HepG2 (cell line): ENCODE data around the gene PTPRF.

Experiments
- CTCF ChIP-seq: sonication (generic); formaldehyde crosslinking; IDR thresholded peaks from 2 replicates; pipeline ENCODE4 v1.5.0; 2020; ENCODE audit warnings: mild to moderate bottlenecking, missing genetic modification reagents, moderate library complexity
- EZH2 ChIP-seq: conservative IDR thresholded peaks from 2 replicates; pipeline ENCODE4 v1.6.1; 2012; ENCODE audit warnings: mild to moderate bottlenecking, low read depth, low read length, moderate library complexity
- KLF9 ChIP-seq: IDR thresholded peaks from 2 replicates; pipeline ENCODE4 v1.6.1; 2016; ENCODE audit warnings: low read depth
- NR2F2 ChIP-seq: IDR thresholded peaks from 2 replicates; pipeline ENCODE4 v1.6.1; 2012; ENCODE audit warnings: low read depth, inconsistent platforms, borderline replicate concordance
- POLR2A ChIP-seq, 2 experiments: IDR thresholded peaks; 2 replicates each; pipeline ENCODE4 v1.6.1; 2011; ENCODE audit warnings: low read depth in 2 of 2, low read length in 2 of 2, mild to moderate bottlenecking in 1 of 2, moderate library complexity in 1 of 2; ENCODE audit not compliant: insufficient read depth in 1 of 2
- RAD21 ChIP-seq: fragments of 450-650 bp; formaldehyde crosslinking; IDR thresholded peaks from 2 replicates; pipeline ENCODE4 v1.5.0; 2020; ENCODE audit warnings: mild to moderate bottlenecking
- RNF2 ChIP-seq: fragments of 450-650 bp; conservative IDR thresholded peaks from 2 replicates; pipeline ENCODE4 v1.6.1; 2016; ENCODE audit warnings: low read depth
- TF ChIP-seq, protein P1 (sequence below): sonication (generic); formaldehyde crosslinking; IDR thresholded peaks from 2 replicates; pipeline ENCODE4 v1.5.1; 2020; ENCODE audit warnings: missing genetic modification reagents, mild to moderate bottlenecking, borderline replicate concordance
- TF ChIP-seq, protein P2 (sequence below): sonication (generic); formaldehyde crosslinking; IDR thresholded peaks from 2 replicates; pipeline ENCODE4 v1.5.0; 2020; ENCODE audit warnings: mild to moderate bottlenecking, missing genetic modification reagents, borderline replicate concordance

DNA sequence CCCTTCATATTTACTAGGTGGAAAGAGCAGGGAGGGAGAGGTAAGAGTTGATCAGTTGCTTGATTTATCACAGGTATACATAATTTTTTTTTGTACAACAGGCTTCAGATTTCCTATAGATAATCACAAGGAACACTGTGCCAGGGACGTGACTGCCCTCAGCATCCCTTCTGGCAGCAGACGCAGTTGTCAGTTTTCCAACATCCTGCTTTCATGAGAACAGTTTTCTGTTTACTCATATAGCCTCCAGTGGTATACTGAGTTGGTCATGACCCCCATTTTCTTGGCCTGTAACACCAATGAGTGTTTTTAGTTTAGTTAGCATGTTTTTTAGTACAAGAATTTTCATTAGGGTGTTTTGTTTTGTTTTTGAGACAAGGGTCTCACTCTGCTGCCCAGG lies 37.9 kb upstream of the PTPRF start:
- no peak for TF ChIP-seq CTCF (CRISPR knock-in tag)
- TF ChIP-seq, protein P1, sequence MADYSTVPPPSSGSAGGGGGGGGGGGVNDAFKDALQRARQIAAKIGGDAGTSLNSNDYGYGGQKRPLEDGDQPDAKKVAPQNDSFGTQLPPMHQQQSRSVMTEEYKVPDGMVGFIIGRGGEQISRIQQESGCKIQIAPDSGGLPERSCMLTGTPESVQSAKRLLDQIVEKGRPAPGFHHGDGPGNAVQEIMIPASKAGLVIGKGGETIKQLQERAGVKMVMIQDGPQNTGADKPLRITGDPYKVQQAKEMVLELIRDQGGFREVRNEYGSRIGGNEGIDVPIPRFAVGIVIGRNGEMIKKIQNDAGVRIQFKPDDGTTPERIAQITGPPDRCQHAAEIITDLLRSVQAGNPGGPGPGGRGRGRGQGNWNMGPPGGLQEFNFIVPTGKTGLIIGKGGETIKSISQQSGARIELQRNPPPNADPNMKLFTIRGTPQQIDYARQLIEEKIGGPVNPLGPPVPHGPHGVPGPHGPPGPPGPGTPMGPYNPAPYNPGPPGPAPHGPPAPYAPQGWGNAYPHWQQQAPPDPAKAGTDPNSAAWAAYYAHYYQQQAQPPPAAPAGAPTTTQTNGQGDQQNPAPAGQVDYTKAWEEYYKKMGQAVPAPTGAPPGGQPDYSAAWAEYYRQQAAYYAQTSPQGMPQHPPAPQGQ (CRISPR knock-in tag): no peak
- no peak for TF ChIP-seq KLF9 (CRISPR knock-in tag)
- no peak for TF ChIP-seq POLR2A (IDR thresholded peaks at IDR 0.05; ENCODE audit: insufficient read depth in 1 of 2, low read depth in 2 of 2, low read length in 2 of 2)
- TF ChIP-seq, protein P2, sequence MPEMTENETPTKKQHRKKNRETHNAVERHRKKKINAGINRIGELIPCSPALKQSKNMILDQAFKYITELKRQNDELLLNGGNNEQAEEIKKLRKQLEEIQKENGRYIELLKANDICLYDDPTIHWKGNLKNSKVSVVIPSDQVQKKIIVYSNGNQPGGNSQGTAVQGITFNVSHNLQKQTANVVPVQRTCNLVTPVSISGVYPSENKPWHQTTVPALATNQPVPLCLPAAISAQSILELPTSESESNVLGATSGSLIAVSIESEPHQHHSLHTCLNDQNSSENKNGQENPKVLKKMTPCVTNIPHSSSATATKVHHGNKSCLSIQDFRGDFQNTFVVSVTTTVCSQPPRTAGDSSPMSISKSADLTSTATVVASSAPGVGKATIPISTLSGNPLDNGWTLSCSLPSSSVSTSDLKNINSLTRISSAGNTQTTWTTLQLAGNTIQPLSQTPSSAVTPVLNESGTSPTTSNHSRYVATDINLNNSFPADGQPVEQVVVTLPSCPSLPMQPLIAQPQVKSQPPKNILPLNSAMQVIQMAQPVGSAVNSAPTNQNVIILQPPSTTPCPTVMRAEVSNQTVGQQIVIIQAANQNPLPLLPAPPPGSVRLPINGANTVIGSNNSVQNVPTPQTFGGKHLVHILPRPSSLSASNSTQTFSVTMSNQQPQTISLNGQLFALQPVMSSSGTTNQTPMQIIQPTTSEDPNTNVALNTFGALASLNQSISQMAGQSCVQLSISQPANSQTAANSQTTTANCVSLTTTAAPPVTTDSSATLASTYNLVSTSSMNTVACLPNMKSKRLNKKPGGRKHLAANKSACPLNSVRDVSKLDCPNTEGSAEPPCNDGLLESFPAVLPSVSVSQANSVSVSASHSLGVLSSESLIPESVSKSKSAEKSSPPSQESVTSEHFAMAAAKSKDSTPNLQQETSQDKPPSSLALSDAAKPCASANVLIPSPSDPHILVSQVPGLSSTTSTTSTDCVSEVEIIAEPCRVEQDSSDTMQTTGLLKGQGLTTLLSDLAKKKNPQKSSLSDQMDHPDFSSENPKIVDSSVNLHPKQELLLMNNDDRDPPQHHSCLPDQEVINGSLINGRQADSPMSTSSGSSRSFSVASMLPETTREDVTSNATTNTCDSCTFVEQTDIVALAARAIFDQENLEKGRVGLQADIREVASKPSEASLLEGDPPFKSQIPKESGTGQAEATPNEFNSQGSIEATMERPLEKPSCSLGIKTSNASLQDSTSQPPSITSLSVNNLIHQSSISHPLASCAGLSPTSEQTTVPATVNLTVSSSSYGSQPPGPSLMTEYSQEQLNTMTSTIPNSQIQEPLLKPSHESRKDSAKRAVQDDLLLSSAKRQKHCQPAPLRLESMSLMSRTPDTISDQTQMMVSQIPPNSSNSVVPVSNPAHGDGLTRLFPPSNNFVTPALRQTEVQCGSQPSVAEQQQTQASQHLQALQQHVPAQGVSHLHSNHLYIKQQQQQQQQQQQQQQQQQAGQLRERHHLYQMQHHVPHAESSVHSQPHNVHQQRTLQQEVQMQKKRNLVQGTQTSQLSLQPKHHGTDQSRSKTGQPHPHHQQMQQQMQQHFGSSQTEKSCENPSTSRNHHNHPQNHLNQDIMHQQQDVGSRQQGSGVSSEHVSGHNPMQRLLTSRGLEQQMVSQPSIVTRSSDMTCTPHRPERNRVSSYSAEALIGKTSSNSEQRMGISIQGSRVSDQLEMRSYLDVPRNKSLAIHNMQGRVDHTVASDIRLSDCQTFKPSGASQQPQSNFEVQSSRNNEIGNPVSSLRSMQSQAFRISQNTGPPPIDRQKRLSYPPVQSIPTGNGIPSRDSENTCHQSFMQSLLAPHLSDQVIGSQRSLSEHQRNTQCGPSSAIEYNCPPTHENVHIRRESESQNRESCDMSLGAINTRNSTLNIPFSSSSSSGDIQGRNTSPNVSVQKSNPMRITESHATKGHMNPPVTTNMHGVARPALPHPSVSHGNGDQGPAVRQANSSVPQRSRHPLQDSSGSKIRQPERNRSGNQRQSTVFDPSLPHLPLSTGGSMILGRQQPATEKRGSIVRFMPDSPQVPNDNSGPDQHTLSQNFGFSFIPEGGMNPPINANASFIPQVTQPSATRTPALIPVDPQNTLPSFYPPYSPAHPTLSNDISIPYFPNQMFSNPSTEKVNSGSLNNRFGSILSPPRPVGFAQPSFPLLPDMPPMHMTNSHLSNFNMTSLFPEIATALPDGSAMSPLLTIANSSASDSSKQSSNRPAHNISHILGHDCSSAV: no peak
- TF ChIP-seq RNF2: no peak
- TF ChIP-seq EZH2: no peak
- no peak for TF ChIP-seq NR2F2
- TF ChIP-seq RAD21: no peak
